Upper lobe of left lung (tissue), 6 donors: ENCODE results near the gene BBLN. TPM values are rescaled to one million over a fixed set of nuclear protein-coding genes. Genes with fewer than 3 reads are reported as not detected.

Source experiments
- ATAC-seq, 2 donors: fragments of 200-7000 bp; cut with Tn5 transposase; one replicate each; pipeline ENCODE4 v1.9.1; 2022; ENCODE audit warnings: mild to moderate bottlenecking in 2 of 2, moderate library complexity in 2 of 2; ENCODE audit not compliant: low FRiP score in 2 of 2
- DNase-seq, 2 donors: peaks; one replicate each; pipeline ENCODE4 v3.0.0-alpha.2; 2019 to 2020
- H3K27ac ChIP-seq, 4 donors: fragments of 200-600 bp; sonication (generic); one replicate each; pipeline ENCODE4 v1.5.1; 2016 to 2019
- H3K27me3 ChIP-seq, 4 donors: fragments of 200-600 bp; sonication (generic); one replicate each; pipeline ENCODE4 v1.5.1; 2017 to 2019
- H3K36me3 ChIP-seq, 4 donors: fragments of 200-600 bp; sonication (generic); one replicate each; pipeline ENCODE4 v1.5.1; 2016 to 2019
- H3K4me1 ChIP-seq, 4 donors: fragments of 200-600 bp; sonication (generic); one replicate each; pipeline ENCODE4 v1.5.1; 2018 to 2019
- H3K4me3 ChIP-seq, 4 donors: fragments of 200-600 bp; sonication (generic); one replicate each; pipeline ENCODE4 v1.5.1; 2017 to 2019; ENCODE audit warnings: mild to moderate bottlenecking in 2 of 4, moderate library complexity in 1 of 4
- H3K9me3 ChIP-seq, 4 donors: fragments of 200-600 bp; sonication (generic); one replicate each; pipeline ENCODE4 v1.5.1; 2018 to 2019
- CTCF ChIP-seq, 6 experiments: fragments of 450-650 bp in 4 of 6; fragments of 200-600 bp in 2 of 6; sonication (generic) in 2 of 6; IDR thresholded peaks; one replicate each; pipeline ENCODE4 v1.5.1; 2016 to 2019; ENCODE audit warnings: antibody characterized with exemption in 6 of 6
- EP300 ChIP-seq, 4 donors: sonication (generic); formaldehyde crosslinking; IDR thresholded peaks; one replicate each; pipeline ENCODE4 v1.5.1; 2017; ENCODE audit warnings: antibody characterized with exemption in 4 of 4, control low read depth in 2 of 4
- POLR2A ChIP-seq, 4 donors: fragments of 450-650 bp; IDR thresholded peaks; one replicate each; pipeline ENCODE4 v1.5.1; 2016 to 2017; ENCODE audit warnings: antibody characterized with exemption in 4 of 4, mild to moderate bottlenecking in 2 of 4
- POLR2AphosphoS5 ChIP-seq, 2 donors: sonication (generic); formaldehyde crosslinking; IDR thresholded peaks; one replicate each; pipeline ENCODE4 v1.5.1; 2017; ENCODE audit warnings: antibody characterized with exemption in 2 of 2
- WGBS, 2 donors: methylation state at CpG; one replicate each; pipeline ENCODE4 v1.1.5; 2017 to 2018; 5-methylcytosine and 5-hydroxymethylcytosine counted together
- total RNA-seq, 6 donors: library from RNA; depleted of rRNA in 4 of 6; stranded (reverse); fragments of >200 nt in 4 of 6; gene quantifications; one replicate each; pipeline versions ENCODE4 v1.1.0 to v1.2.1, GENCODE V29; 2016 to 2021
- donor health status: DM: no; HTN: no; CAD: no; lungs with moderate emphysema.
- donor health status: DM: no; HTN: yes; CAD: no; lungs with severe emphysema.

Gene BBLN
- total RNA-seq, 6 donors from 2014 or later: 62.4 to 204 (median 102) TPM

DNA sequence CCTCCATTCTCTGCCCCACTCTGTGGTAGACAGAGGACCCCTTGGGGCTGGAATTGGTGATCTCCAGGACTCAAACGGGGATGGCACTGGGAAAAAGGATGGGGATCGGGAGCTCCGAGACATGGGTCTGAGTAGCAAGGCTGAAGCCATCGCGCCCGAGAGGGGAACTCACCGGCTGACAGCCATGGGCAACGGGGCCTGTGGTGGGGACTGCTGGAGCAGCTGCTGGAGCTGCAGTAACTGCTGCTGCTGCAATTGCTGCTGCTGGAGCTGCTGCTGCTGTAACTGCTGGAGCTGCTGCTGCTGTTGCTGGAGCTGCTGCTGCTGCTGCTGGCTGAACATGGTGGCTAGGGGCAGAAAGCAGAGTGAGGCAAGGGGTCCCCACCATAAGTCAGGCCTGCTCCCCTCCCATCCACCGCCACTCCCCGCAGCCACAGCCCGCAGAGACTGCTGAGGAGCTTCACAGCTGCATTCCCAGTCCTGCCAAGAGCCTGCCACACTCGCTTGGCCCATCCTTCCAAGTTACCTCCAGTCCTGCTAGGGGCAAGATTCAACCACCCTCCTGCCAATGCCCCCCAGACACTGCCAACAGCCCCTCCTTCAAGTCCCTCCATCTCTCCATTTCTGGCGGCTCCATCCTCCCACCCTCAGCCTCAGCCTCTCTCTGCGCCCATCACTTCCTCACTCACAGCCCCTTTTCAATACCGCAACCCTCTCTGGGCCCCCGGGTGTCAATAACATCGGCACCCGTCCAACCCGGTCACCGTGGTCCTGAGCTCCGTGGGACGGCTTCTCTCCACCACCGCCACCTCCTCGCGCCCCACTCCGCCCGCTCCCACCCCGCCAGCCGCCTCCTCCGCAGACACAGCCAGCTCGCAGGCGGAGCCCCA, 30.7 kb downstream of the BBLN start:
- Histone ChIP-seq H3K27ac (peak overlapping the region; percentile 85 to 96 (median 92)), H3K27me3 (no peaks in the 10 kb centered on the region), H3K4me1 (peaks cover 16 to 28% (median 20%) of the 10 kb centered on the region in 4 donors), H3K4me3 (peak overlapping the region; percentile 71 to 92 (median 87)), H3K36me3 (peaks cover 3 to 28% (median 7%) of the 10 kb centered on the region in 4 donors), H3K9me3 (no peaks in the 10 kb centered on the region)
- WGBS, 2 donors: 25 to 29% methylated on average over 21 to 27 of the region's 32 CpGs
- ATAC-seq: peak in 1 of 2 donors; percentile 47
- no peak for TF ChIP-seq EP300 (IDR thresholded peaks at IDR 0.05)
- no peak for TF ChIP-seq CTCF (IDR thresholded peaks at IDR 0.05)
- no peak for TF ChIP-seq POLR2AphosphoS5 (IDR thresholded peaks at IDR 0.05)
- TF ChIP-seq POLR2A (IDR thresholded peaks at IDR 0.05): no peak
- peak in 1 of 2 donors; percentile 23 for DNase-seq

DNA sequence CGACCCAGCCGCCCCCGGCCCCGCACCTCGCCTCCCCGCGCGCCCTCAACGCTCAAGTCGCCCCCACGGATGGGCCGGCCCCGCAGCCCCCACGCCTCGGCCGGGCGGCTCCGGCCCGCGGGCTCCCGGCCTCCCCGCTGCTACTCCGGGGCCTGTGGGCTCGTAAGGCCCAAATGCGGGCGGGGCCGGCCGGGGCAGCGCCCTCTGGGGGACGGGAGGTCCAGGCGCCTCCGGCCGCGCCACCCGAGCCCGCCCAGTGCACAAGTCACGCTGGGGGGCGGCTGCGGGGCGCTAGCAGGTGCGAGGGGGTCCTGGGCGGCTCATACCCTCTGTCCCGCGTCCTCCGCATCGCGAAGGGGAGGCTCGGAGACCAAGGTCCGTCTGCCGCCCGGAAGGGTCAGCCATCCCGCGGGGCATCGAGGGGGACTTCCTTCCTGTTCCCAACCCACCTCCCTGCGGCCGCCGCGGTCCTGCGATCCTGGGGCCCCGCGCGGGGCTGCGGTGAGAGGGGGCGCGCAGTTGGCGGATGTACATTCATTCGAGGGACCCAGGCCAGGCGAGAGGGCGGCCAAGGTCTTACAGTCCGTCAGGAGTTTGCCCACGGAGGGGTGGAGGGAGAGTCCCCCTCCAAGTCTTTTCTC, 31.5 kb downstream of the BBLN start, which contains the start of gene CIZ1:
CIZ1 (minus strand) TSS at position 167 of the 641 bp plus-strand sequence. CDS start 715 bp downstream, outside the sequence.
- peak within 1 kb of the TSS; percentile 85 to 96 (median 92) for H3K27ac ChIP-seq
- ATAC-seq (peak; percentile 93 to 96), DNase-seq (peak; percentile 87 to 97)
- H3K4me1 ChIP-seq: peaks cover 16 to 28% (median 20%) of the 10 kb centered on the region in 4 donors
- no peaks in the 10 kb centered on the region for H3K9me3 ChIP-seq
- no peaks in the 10 kb centered on the region for H3K27me3 ChIP-seq
- WGBS, 2 donors: 0% methylated on average over 2 to 33 of the region's 71 CpGs
- TF ChIP-seq EP300 (IDR thresholded peaks at IDR 0.05) (no peak), POLR2AphosphoS5 (IDR thresholded peaks at IDR 0.05) (peak; percentile 28 to 50), CTCF (IDR thresholded peaks at IDR 0.05) (peak; percentile 85 to 95 (median 92)), POLR2A (IDR thresholded peaks at IDR 0.05) (peak in 3 of 4 donors; percentile 23 to 78 (median 60))
- peaks cover 0 to 20% (median 5%) of the 10 kb centered on the region in 4 donors for H3K36me3 ChIP-seq
- H3K4me3 ChIP-seq: peak within 1 kb of the TSS; percentile 71 to 92 (median 87)

DNA sequence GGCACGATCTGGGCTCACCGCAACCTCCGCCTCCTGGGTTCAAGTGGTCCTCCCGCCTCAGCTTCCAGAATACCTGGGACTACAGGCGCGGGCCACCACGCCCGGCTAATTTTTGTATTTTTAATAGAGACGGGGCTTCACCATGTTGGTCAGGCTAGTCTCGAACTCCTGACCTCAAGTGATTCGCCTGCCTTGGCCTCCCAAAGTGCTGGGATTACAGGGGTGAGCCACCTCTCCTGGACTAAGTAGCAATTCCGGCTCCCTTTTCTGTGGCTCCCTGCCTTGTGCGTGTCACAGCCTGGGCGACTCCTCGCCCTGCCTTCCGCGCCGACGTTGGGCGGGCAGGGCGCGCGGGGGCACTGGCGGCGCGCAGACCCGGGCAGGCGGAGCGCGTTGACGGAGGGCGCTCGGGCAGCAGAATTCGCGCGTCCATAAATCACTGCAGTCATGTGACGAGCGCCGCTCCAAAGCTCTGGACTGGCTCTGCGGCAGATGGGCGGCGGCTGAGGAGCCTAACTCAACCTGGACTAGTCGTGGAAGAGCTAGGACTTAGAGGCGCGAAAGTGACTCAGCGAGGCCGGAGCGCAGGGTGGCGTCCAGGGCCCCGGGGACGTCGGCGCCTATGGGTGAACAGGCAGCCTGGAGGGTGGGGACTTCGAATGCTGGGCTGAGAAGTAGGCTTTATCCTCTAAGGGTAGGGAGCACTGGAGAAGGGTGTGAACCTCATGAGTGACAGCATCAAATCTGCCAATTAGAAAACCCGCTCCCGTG, 32.7 kb downstream of the BBLN start:
- ATAC-seq: peak; percentile 86 to 92
- no peaks in the 10 kb centered on the region for H3K9me3 ChIP-seq
- WGBS, 2 donors: 15 to 43% methylated on average over 28 to 56 of the region's 56 CpGs
- peaks cover 16 to 28% (median 20%) of the 10 kb centered on the region in 4 donors for H3K4me1 ChIP-seq
- peak overlapping the region; percentile 85 to 96 (median 92) for H3K27ac ChIP-seq
- H3K27me3 ChIP-seq: no peaks in the 10 kb centered on the region
- TF ChIP-seq POLR2AphosphoS5 (IDR thresholded peaks at IDR 0.05) (peak; percentile 66 to 70), POLR2A (IDR thresholded peaks at IDR 0.05) (peak in 3 of 4 donors; percentile 38 to 74 (median 57)), CTCF (IDR thresholded peaks at IDR 0.05) (peak in 4 of 6 experiments; percentile 30 to 83 (median 44)), EP300 (IDR thresholded peaks at IDR 0.05) (no peak)
- peak overlapping the region in 3 of 4 donors; percentile 83 to 92 (median 91) for H3K4me3 ChIP-seq
- peaks cover 0 to 10% (median 2%) of the 10 kb centered on the region in 4 donors for H3K36me3 ChIP-seq
- peak; percentile 91 to 92 for DNase-seq

- no peak for DNase-seq
- WGBS, 2 donors: 83 to 91% methylated on average over 13 to 14 of the region's 14 CpGs
- H3K27ac ChIP-seq: peak overlapping the region; percentile 85 to 96 (median 92)
- ATAC-seq: no peak
- H3K36me3 ChIP-seq: peaks cover 0 to 6% (median 2%) of the 10 kb centered on the region in 4 donors
- H3K4me1 ChIP-seq: peaks cover 16 to 28% (median 20%) of the 10 kb centered on the region in 4 donors
- H3K9me3 ChIP-seq: no peaks in the 10 kb centered on the region
- peak overlapping the region in 2 of 4 donors; percentile 83 to 91 for H3K4me3 ChIP-seq
- no peak for TF ChIP-seq POLR2AphosphoS5 (IDR thresholded peaks at IDR 0.05)
- TF ChIP-seq POLR2A (IDR thresholded peaks at IDR 0.05): no peak
- TF ChIP-seq CTCF (IDR thresholded peaks at IDR 0.05): no peak
- no peak for TF ChIP-seq EP300 (IDR thresholded peaks at IDR 0.05)
- H3K27me3 ChIP-seq: no peaks in the 10 kb centered on the region
Measured at GRCh38 chr9:128193469-128194096, 33.5 kb downstream of the BBLN start.
